HEK293 (cell line): ENCODE data around the gene ZMYM3.

Experiments used
- GLI4 ChIP-seq: fragments of 450-650 bp; formaldehyde crosslinking; IDR thresholded peaks from 2 replicates; pipeline ENCODE4 v1.5.1; 2016; ENCODE audit warnings: missing biosample characterization, missing genetic modification characterization
- KLF10 ChIP-seq: fragments of 450-650 bp; IDR thresholded peaks from 2 replicates; pipeline ENCODE4 v1.5.1; 2018; ENCODE audit warnings: missing biosample characterization, mild to moderate bottlenecking, missing genetic modification characterization
- KLF16 ChIP-seq: fragments of 450-650 bp; formaldehyde crosslinking; IDR thresholded peaks from 2 replicates; pipeline ENCODE4 v1.5.1; 2017; ENCODE audit warnings: missing biosample characterization, missing genetic modification characterization
- KLF8 ChIP-seq: fragments of 450-650 bp; formaldehyde crosslinking; IDR thresholded peaks from 2 replicates; pipeline ENCODE4 v1.5.1; 2016; ENCODE audit warnings: missing biosample characterization, missing genetic modification characterization
- MZF1 ChIP-seq: fragments of 450-650 bp; formaldehyde crosslinking; IDR thresholded peaks from 2 replicates; pipeline ENCODE4 v1.5.1; 2017; ENCODE audit warnings: missing biosample characterization, missing genetic modification characterization, borderline replicate concordance
- OSR2 ChIP-seq: fragments of 450-650 bp; formaldehyde crosslinking; IDR thresholded peaks from 2 replicates; pipeline ENCODE4 v1.5.1; 2016; ENCODE audit warnings: missing biosample characterization, missing genetic modification characterization
- PRDM6 ChIP-seq: fragments of 450-650 bp; formaldehyde crosslinking; IDR thresholded peaks from 2 replicates; pipeline ENCODE4 v1.5.1; 2017; ENCODE audit warnings: missing biosample characterization, missing genetic modification characterization
- TRIM28 ChIP-seq: IDR thresholded peaks from 2 replicates; pipeline ENCODE4 v1.6.1; 2011; ENCODE audit warnings: low read length, control low read depth, borderline replicate concordance
- ZBTB10 ChIP-seq: fragments of 450-650 bp; formaldehyde crosslinking; IDR thresholded peaks from 2 replicates; pipeline ENCODE4 v1.5.1; 2016; ENCODE audit warnings: missing biosample characterization, missing genetic modification characterization
- ZBTB44 ChIP-seq: fragments of 450-650 bp; IDR thresholded peaks from 2 replicates; pipeline ENCODE4 v1.5.1; 2018; ENCODE audit warnings: missing biosample characterization, mild to moderate bottlenecking, missing genetic modification characterization
- ZBTB7A ChIP-seq: fragments of 450-650 bp; formaldehyde crosslinking; IDR thresholded peaks from 2 replicates; pipeline ENCODE4 v1.5.1; 2016; ENCODE audit warnings: low read depth, missing biosample characterization, missing genetic modification characterization
- ZFP69B ChIP-seq: fragments of 450-650 bp; formaldehyde crosslinking; IDR thresholded peaks from 2 replicates; pipeline ENCODE4 v1.5.1; 2016; ENCODE audit warnings: missing biosample characterization, missing genetic modification characterization
- ZNF175 ChIP-seq: fragments of 450-650 bp; formaldehyde crosslinking; IDR thresholded peaks from 2 replicates; pipeline ENCODE4 v1.5.1; 2016; ENCODE audit warnings: missing biosample characterization, missing genetic modification characterization
- ZNF18 ChIP-seq: fragments of 450-650 bp; formaldehyde crosslinking; IDR thresholded peaks from 2 replicates; pipeline ENCODE4 v1.5.1; 2016; ENCODE audit warnings: missing biosample characterization, missing genetic modification characterization
- ZNF24 ChIP-seq: fragments of 450-650 bp; formaldehyde crosslinking; IDR thresholded peaks from 2 replicates; pipeline ENCODE4 v1.5.1; 2016; ENCODE audit warnings: missing biosample characterization, missing genetic modification characterization
- ZNF335 ChIP-seq: fragments of 450-650 bp; formaldehyde crosslinking; conservative IDR thresholded peaks from 2 replicates; pipeline ENCODE4 v1.5.1; 2016; ENCODE audit warnings: missing biosample characterization, missing genetic modification characterization
- ZNF394 ChIP-seq: fragments of 450-650 bp; formaldehyde crosslinking; IDR thresholded peaks from 2 replicates; pipeline ENCODE4 v1.5.1; 2016; ENCODE audit warnings: missing biosample characterization, missing genetic modification characterization, mild to moderate bottlenecking, moderate library complexity, borderline replicate concordance
- ZNF510 ChIP-seq: fragments of 450-650 bp; formaldehyde crosslinking; IDR thresholded peaks from 2 replicates; pipeline ENCODE4 v1.5.1; 2018; ENCODE audit warnings: mild to moderate bottlenecking, missing genetic modification characterization, missing biosample characterization; ENCODE audit not compliant: insufficient replicate concordance
- ZNF518A ChIP-seq: fragments of 450-650 bp; formaldehyde crosslinking; conservative IDR thresholded peaks from 2 replicates; pipeline ENCODE4 v1.5.1; 2016; ENCODE audit warnings: low read depth, missing biosample characterization, missing genetic modification characterization
- ZNF521 ChIP-seq: fragments of 450-650 bp; formaldehyde crosslinking; IDR thresholded peaks from 2 replicates; pipeline ENCODE4 v1.5.1; 2017; ENCODE audit warnings: missing biosample characterization, mild to moderate bottlenecking, missing genetic modification characterization
- ZNF529 ChIP-seq: fragments of 450-650 bp; formaldehyde crosslinking; IDR thresholded peaks from 2 replicates; pipeline ENCODE4 v1.5.1; 2017; ENCODE audit warnings: missing genetic modification characterization, missing biosample characterization; ENCODE audit not compliant: insufficient replicate concordance
- ZNF558 ChIP-seq: fragments of 450-650 bp; formaldehyde crosslinking; IDR thresholded peaks from 2 replicates; pipeline ENCODE4 v1.5.1; 2016; ENCODE audit warnings: missing biosample characterization, missing genetic modification characterization
- ZNF623 ChIP-seq: fragments of 450-650 bp; formaldehyde crosslinking; IDR thresholded peaks from 2 replicates; pipeline ENCODE4 v1.5.1; 2016; ENCODE audit warnings: missing biosample characterization, missing genetic modification characterization
- ZNF747 ChIP-seq: fragments of 450-650 bp; formaldehyde crosslinking; IDR thresholded peaks from 2 replicates; pipeline ENCODE4 v1.5.1; 2016; ENCODE audit warnings: missing biosample characterization, missing genetic modification characterization
- ZSCAN23 ChIP-seq: fragments of 450-650 bp; formaldehyde crosslinking; IDR thresholded peaks from 2 replicates; pipeline ENCODE4 v1.5.1; 2016; ENCODE audit warnings: missing biosample characterization, missing genetic modification characterization
- ZSCAN30 ChIP-seq: fragments of 450-650 bp; IDR thresholded peaks from 2 replicates; pipeline ENCODE4 v1.5.1; 2018; ENCODE audit warnings: missing biosample characterization, mild to moderate bottlenecking, missing genetic modification characterization, moderate library complexity

Gene ZMYM3

GRCh38 chrX:71254092-71254963 is at the start of gene ZMYM3 (continued):
- TF ChIP-seq PRDM6 (tag by site-specific recombination): no peak
- TF ChIP-seq KLF10 (tag by site-specific recombination): peak; percentile 95
- TF ChIP-seq ZNF175 (tag by site-specific recombination): no peak
- peak; percentile 76; the same call in 1 of the 2 replicates for TF ChIP-seq ZNF335 (tag by site-specific recombination)
- TF ChIP-seq GLI4 (tag by site-specific recombination): 0 out of 2 replicates have a peak, but pooled peaks have one; percentile 27
- TF ChIP-seq ZNF747 (tag by site-specific recombination): no peak
- no peak for TF ChIP-seq ZNF558
- no peak for TF ChIP-seq ZNF623 (tag by site-specific recombination)
- no peak for TF ChIP-seq ZSCAN23 (tag by site-specific recombination)
- TF ChIP-seq ZNF529 (tag by site-specific recombination): no peak
- peak; percentile 85 for TF ChIP-seq ZBTB10 (tag by site-specific recombination)
- peak; percentile 61 for TF ChIP-seq KLF8 (tag by site-specific recombination)
- no peak for TF ChIP-seq ZNF394 (tag by site-specific recombination)
- no peak for TF ChIP-seq TRIM28
- no peak for TF ChIP-seq ZNF18 (tag by site-specific recombination)
- peak; percentile 44; the same call in 1 of the 2 replicates for TF ChIP-seq ZBTB7A (tag by site-specific recombination)
- TF ChIP-seq MZF1 (tag by site-specific recombination): peak; percentile 30; the same call in 1 of the 2 replicates
- TF ChIP-seq ZBTB44 (tag by site-specific recombination): no peak
- no peak for TF ChIP-seq ZNF510 (tag by site-specific recombination)
- no peak for TF ChIP-seq ZNF518A
- peak; percentile 91; the same call in 1 of the 2 replicates for TF ChIP-seq ZFP69B (tag by site-specific recombination)
- peak; percentile 29; the same call in 1 of the 2 replicates for TF ChIP-seq KLF16 (tag by site-specific recombination)
- TF ChIP-seq ZNF24 (tag by site-specific recombination): no peak; the same call in 1 of the 2 replicates
- 0 out of 2 replicates have a peak, but pooled peaks have one; percentile 11 for TF ChIP-seq ZSCAN30 (tag by site-specific recombination)
- TF ChIP-seq OSR2: no peak
- no peak for TF ChIP-seq ZNF521
